ENCODE results near the gene OIP5. TPM values are rescaled to one million over a fixed set of nuclear protein-coding genes. Genes with fewer than 3 reads are reported as not detected.

The OIP5 gene
- total and polyA plus RNA-seq, 2 donors (not counting 1 experiment from before 2014, with no cell fraction given) = 0.84 to 1.3 TPM

- Histone ChIP-seq H3K36me3 (replicated peaks in 1 of 2; ENCODE audit: control extremely low read depth in 1 of 2, control insufficient read depth in 1 of 2, extremely low read depth in 1 of 2, insufficient read depth in 2 of 2, low read length in 1 of 2) (peaks cover 2 to 8% of the 10 kb centered on the region in 2 experiments), H3K4me2 (replicated peaks; ENCODE audit: low read depth, low read length, poor library complexity, severe bottlenecking) (no peak overlapping the region), H3K27me3 (replicated peaks in 1 of 4; ENCODE audit: control extremely low read depth in 1 of 4, control insufficient read depth in 3 of 4, insufficient read depth in 4 of 4, low read length in 3 of 4) (no peaks in the 10 kb centered on the region), H3K9ac (ENCODE audit: low read length) (no peak overlapping the region), H3K79me2 (ENCODE audit: control insufficient read depth, insufficient read depth, low read length) (no peaks in the 10 kb centered on the region), H3K27ac (ENCODE audit: low read length in 2 of 2) (no peak overlapping the region), H2AFZ (ENCODE audit: insufficient read depth, low read depth, low read length, poor library complexity, severe bottlenecking) (no peak overlapping the region), H3K9me3 (ENCODE audit: control extremely low read depth in 1 of 3, control insufficient read depth in 2 of 3, insufficient read depth in 1 of 3, low read length in 2 of 3) (no peaks in the 10 kb centered on the region), H4K20me1 (ENCODE audit: control insufficient read depth, insufficient read depth, low read length, poor library complexity, severe bottlenecking) (no peaks in the 10 kb centered on the region), H3K4me1 (ENCODE audit: control insufficient read depth in 2 of 2, insufficient read depth in 2 of 2, low read length in 2 of 2) (no peaks in the 10 kb centered on the region), H3K4me3 (ENCODE audit: control extremely low read depth in 1 of 5, extremely low read depth in 1 of 5, insufficient read depth in 1 of 5, low read depth in 2 of 5, low read length in 4 of 5) (no peak overlapping the region)
- Mint-ChIP-seq H3K9me3 (ENCODE audit: insufficient read depth) (no peaks in the 10 kb centered on the region), H3K27me3 (no peaks in the 10 kb centered on the region), H3K4me1 (no peaks in the 10 kb centered on the region), H3K27ac (no peak overlapping the region), H3K4me3 (no peak overlapping the region)
- TF ChIP-seq EZH2 (IDR thresholded peaks at IDR 0.05; ENCODE audit: borderline replicate concordance, insufficient read depth, low read depth, low read length, poor library complexity, severe bottlenecking) (no peak), CTCF (IDR thresholded peaks at IDR 0.05) (no peak)
- ChIA-PET CTCF (no interaction called here), POLR2A (no interaction called here)
- ATAC-seq (ENCODE audit: low read depth) (no peak), DNase-seq (no peak)
- WGBS (ENCODE audit: insufficient coverage) = no CpG with 5 or more reads among the region's 2 CpGs
- intact Hi-C loops (cut with micrococcal nuclease) = no loop called here
Measured at GRCh38 chr15:41269887-41270286, 62.5 kb downstream of the OIP5 start.

DNA sequence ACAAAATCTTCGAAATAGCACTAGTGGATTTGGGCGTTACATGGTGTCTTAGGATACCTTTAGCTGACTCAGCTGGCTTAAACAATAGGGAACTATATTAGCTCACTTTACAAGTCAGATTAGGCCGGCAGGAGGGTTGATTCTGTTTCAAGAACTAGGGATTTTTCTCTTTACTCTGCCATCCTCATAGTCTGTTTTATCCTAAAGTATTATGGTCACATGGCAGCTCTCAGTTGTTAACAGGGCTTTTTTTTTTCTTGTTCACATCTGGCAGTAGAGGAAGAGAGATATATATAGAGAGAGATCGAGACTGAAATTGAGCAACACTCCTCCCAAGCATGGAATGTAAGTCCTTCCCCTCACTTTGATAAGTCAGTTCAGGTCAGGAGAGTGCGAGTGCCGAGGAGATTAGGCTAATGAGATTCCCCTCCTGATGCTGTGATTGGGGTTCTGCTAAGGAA, 68.5 kb downstream of the OIP5 start:
- DNase-seq = no peak
- Histone ChIP-seq H3K79me2 (ENCODE audit: control insufficient read depth, insufficient read depth, low read length) (no peaks in the 10 kb centered on the region), H3K9ac (ENCODE audit: low read length) (no peak overlapping the region), H3K27ac (ENCODE audit: low read length in 2 of 2) (no peak overlapping the region), H3K9me3 (ENCODE audit: control extremely low read depth in 1 of 3, control insufficient read depth in 2 of 3, insufficient read depth in 1 of 3, low read length in 2 of 3) (no peaks in the 10 kb centered on the region), H3K4me3 (ENCODE audit: control extremely low read depth in 1 of 5, extremely low read depth in 1 of 5, insufficient read depth in 1 of 5, low read depth in 2 of 5, low read length in 4 of 5) (no peak overlapping the region), H2AFZ (ENCODE audit: insufficient read depth, low read depth, low read length, poor library complexity, severe bottlenecking) (no peak overlapping the region), H3K4me2 (replicated peaks; ENCODE audit: low read depth, low read length, poor library complexity, severe bottlenecking) (no peak overlapping the region), H4K20me1 (ENCODE audit: control insufficient read depth, insufficient read depth, low read length, poor library complexity, severe bottlenecking) (no peaks in the 10 kb centered on the region), H3K27me3 (replicated peaks in 1 of 4; ENCODE audit: control extremely low read depth in 1 of 4, control insufficient read depth in 3 of 4, insufficient read depth in 4 of 4, low read length in 3 of 4) (no peaks in the 10 kb centered on the region), H3K36me3 (replicated peaks in 1 of 2; ENCODE audit: control extremely low read depth in 1 of 2, control insufficient read depth in 1 of 2, extremely low read depth in 1 of 2, insufficient read depth in 2 of 2, low read length in 1 of 2) (peaks cover 0 to 13% of the 10 kb centered on the region in 2 experiments), H3K4me1 (ENCODE audit: control insufficient read depth in 2 of 2, insufficient read depth in 2 of 2, low read length in 2 of 2) (peaks cover 14 to 16% of the 10 kb centered on the region in 2 donors)
- ATAC-seq (ENCODE audit: low read depth) = no peak
- Mint-ChIP-seq H3K27ac (no peak overlapping the region), H3K4me3 (no peak overlapping the region), H3K9me3 (ENCODE audit: insufficient read depth) (no peaks in the 10 kb centered on the region), H3K27me3 (no peaks in the 10 kb centered on the region), H3K4me1 (peaks cover 11% of the 10 kb centered on the region)
- CTCF ChIA-PET = interaction anchor here (0.7 kb wide), 1 partner anchor 655 kb away, joined by 3 read pairs; no protein-coding TSS in a partner anchor
- 100% methylated on average over 1 of the region's 6 CpGs for WGBS (ENCODE audit: insufficient coverage)
- intact Hi-C loops (cut with micrococcal nuclease) = no loop called here
- POLR2A ChIA-PET = no interaction called here
- TF ChIP-seq CTCF (IDR thresholded peaks at IDR 0.05) (no peak), EZH2 (IDR thresholded peaks at IDR 0.05; ENCODE audit: borderline replicate concordance, insufficient read depth, low read depth, low read length, poor library complexity, severe bottlenecking) (no peak)

Measured in B cell (primary cell).